BJ (cell line): ENCODE data around the gene PFKFB4. TPM values are rescaled to one million over a fixed set of nuclear protein-coding genes. Genes with fewer than 3 reads are reported as not detected.

Experiments used
- CTCF ChIA-PET: fragments of 350-600 bp; formaldehyde crosslinking; extraction: SDS; loops from one replicate; lab custom pipeline; 2021; ENCODE audit warnings: antibody characterized with exemption, inconsistent platforms; lab: Yijun Ruan, JAX
- POLR2A ChIA-PET: fragments of 300-600 bp; sonication (Branson Sonifier 250); formaldehyde crosslinking; extraction: SDS; loops from one replicate; lab custom pipeline; 2021; ENCODE audit warnings: antibody characterized with exemption; lab: Charles Lee
- DNase-seq: peaks from one replicate; pipeline ENCODE4 v3.0.0-alpha.2; 2011; ENCODE audit warnings: low read depth
- H3K27me3 ChIP-seq: 2 replicates; pipeline ENCODE4 v1.6.0; 2011; ENCODE audit warnings: low read length; ENCODE audit not compliant: control insufficient read depth, insufficient read depth
- H3K36me3 ChIP-seq: 2 replicates; pipeline ENCODE4 v1.5.1; 2011; ENCODE audit warnings: low read length; ENCODE audit not compliant: control insufficient read depth, insufficient read depth
- H3K4me3 ChIP-seq: 2 replicates; pipeline ENCODE4 v1.5.1; 2011; ENCODE audit warnings: low read depth, mild to moderate bottlenecking, control low read depth, low read length
- CTCF ChIP-seq: IDR thresholded peaks from 2 replicates; pipeline ENCODE4 v1.5.1; 2011; ENCODE audit warnings: low read depth, mild to moderate bottlenecking, control low read depth, inconsistent platforms, low read length, moderate library complexity; ENCODE audit not compliant: insufficient read depth
- polyA minus RNA-seq: library from RNA; depleted of rRNA, polyadenylated mRNA; stranded (reverse); fragments of >200 nt; gene quantifications from 2 replicates; pipeline ENCODE4 v1.2.3, GENCODE V29; 2011; rRNA and poly(A)+ RNA removed
- polyA plus RNA-seq: library from polyadenylated mRNA; depleted of rRNA; stranded (reverse); fragments of >200 nt; gene quantifications from 2 replicates; pipeline ENCODE4 v1.2.3, GENCODE V29; 2011; rRNA removed

Gene PFKFB4
- polyA plus RNA-seq (9.8 and 12.8 TPM in 2 replicates), polyA minus RNA-seq (7.0 and 13.4 TPM in 2 replicates)

DNA sequence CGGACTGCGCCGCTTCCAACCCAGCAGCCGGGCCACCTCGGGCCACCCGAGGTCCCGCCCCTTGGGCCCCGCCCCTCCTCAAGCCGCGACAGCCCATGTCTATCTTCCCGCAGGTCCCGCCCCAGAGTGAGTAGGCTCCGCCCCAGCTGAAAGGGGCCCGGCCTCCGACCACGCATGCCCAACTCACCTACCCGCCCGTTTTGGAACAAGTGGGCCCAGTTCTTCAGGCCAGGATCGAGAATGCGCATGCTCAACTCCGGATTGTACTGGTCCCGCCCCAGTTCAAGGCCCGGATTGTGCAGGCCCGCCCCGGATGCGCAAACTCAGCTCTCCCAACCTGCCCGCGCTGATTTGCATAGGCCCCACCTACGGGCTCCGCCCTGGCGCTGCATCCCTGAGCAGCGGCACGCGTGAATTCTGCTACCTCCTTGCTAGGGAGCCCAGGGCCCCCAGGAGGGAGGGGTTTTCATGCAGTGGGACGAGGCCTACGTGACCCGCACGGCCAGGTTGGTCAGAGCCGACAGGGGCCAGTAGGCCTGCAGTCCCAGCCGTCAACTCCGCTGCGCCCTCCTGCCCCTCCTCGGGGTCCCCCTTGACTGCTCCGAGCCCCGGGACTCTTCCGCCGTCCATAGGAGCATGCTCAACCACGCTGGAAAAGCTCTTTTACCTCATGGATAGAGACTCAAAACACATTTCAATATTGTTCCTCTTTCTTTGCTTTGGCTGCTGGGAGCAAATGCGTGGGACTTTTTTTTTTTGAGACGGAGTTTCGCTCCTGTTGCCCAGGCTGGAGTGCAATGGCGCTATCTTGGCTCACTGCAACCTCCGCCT lies at the start of gene PFKFB4:
TSS of gene PFKFB4 (minus strand) at position 8 of the 831 bp plus-strand sequence. CDS start 26 bp downstream, outside the sequence.
- POLR2A ChIA-PET, result interaction anchor here (0.5 to 1.4 kb wide), 4 partner anchors 78 to 421 kb away, joined by 3 to 9 read pairs (median 4); partner anchors contain the start of genes ATRIP and SLC26A6
- H3K4me3 ChIP-seq, result peak within 1 kb of the TSS; percentile 89
- H3K36me3 ChIP-seq, result peaks cover 8% of the 10 kb centered on the region; the same call in 1 of the 2 replicates
- no peaks in the 10 kb centered on the region for H3K27me3 ChIP-seq
- peak; percentile 97 for DNase-seq
- CTCF ChIA-PET, result interaction anchor here (0.7 to 2.8 kb wide), 13 partner anchors 9 to 156 kb away, joined by 3 to 10 read pairs (median 5); partner anchors contain the start of genes SLC26A6 and UQCRC1
- peak; percentile 10; the same call in 1 of the 2 replicates for TF ChIP-seq CTCF

- ChIA-PET POLR2A (no interaction called here), CTCF (interaction anchor here (1.0 to 1.9 kb wide), 4 partner anchors 10 to 62 kb away, joined by 3 to 10 read pairs (median 4); no protein-coding TSS in a partner anchor)
- no peak for TF ChIP-seq CTCF
- DNase-seq, result no peak
- peaks cover 54% of the 10 kb centered on the region for H3K36me3 ChIP-seq
- H3K4me3 ChIP-seq, result no peak overlapping the region
- no peaks in the 10 kb centered on the region for H3K27me3 ChIP-seq
Measured at GRCh38 chr3:48601622-48601994, 45.0 kb upstream of the PFKFB4 start.

DNA sequence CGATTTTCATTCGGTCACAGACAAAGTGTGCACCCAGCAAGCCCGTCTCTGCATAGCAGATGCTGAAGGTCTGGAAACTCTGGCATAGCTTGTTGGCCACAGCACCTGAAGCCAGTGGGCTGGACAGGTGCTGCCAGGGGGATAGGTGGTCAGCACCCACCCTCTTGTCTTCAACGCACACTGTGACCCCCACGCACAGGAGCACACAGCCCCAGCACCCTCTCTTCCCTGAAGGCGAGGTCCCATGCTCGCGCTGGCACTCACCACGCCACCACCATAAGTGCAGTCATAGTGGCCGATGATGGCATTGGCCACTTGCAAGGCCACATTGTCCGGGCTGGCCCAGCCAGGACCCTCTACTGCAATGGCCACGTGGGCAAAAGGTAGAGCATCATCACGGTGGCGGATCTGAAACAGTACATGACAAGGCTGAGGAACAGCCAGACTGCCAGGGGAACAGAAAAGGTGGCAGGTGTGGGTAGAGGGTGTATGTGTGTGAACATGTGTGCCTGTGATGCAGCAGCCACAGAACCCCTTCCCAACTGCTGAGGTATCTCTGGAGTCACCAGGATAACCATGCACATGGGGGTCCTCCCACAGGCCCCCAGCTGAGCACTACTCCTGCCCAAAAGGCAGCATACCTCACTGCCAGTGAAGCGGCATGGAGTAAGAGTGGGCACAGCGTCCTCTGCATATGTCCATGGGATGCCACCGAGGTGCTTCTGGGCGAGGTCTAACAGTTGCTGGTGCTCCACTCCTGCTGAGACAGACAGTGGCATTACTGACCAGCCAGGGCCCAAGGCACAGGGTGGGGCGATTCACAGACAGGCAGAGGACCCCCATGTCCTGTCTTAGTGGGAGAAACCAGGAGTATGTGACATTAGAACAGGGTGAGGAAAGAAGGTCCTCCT lies 44.4 kb upstream of the PFKFB4 start:
- ChIA-PET POLR2A (no interaction called here), CTCF (interaction anchor here (1.0 kb wide), 1 partner anchor 11 kb away, joined by 4 read pairs; no protein-coding TSS in a partner anchor)
- Histone ChIP-seq H3K4me3 (no peak overlapping the region), H3K27me3 (no peaks in the 10 kb centered on the region), H3K36me3 (peaks cover 54% of the 10 kb centered on the region)
- no peak for DNase-seq
- TF ChIP-seq CTCF, result no peak

DNA sequence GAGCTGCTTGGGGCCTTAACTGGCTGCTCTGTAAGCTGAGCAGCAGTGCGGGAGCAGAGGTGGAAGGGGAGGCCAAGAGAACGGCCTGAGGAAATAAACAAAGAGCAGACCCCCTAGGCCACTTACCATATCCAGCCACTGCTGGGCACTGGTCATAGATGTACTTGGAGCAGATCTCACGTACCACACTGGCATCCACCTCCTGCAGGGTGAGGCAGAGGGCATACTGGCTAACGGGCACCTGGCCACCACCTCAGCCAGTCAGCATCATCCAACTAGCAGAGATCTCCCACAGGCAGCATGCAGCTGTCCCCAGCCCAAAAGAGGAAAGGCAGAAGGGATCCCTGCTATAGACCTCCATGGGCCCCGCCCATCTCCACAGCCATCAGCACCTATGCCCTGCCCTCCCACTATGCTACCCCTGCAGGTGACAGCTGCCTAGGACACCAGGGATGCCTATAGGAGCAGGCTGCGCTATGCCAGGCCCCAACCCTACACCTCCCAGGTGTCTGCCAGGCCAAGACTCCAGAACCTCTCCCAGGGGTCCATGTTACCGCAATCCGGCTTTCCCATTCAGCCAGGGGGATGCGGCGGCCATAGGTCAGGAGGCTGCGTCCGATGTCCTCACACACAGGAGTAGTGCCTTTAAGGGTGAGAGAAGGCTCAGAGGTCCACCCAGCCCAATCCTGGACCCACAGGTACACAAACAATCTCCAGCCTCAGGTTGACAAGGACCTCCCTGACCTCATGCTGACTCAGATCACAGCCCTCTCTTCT lies 43.1 kb upstream of the PFKFB4 start:
- DNase-seq, result no peak
- ChIA-PET CTCF (interaction anchor here (1.6 to 5.4 kb wide), 3 partner anchors 36 to 51 kb away, joined by 4 to 43 read pairs (median 6); partner anchors contain the start of gene SLC26A6), POLR2A (no interaction called here)
- Histone ChIP-seq H3K36me3 (peaks cover 44% of the 10 kb centered on the region), H3K4me3 (no peak overlapping the region), H3K27me3 (no peaks in the 10 kb centered on the region)
- TF ChIP-seq CTCF, result no peak
